ENCODE measurements around the gene ATP8A2.

Gene ATP8A2

GRCh38 chr13:25872481-25873241 is 500.9 kb downstream of the ATP8A2 start:
- no peak overlapping the region for H3K9ac ChIP-seq (ENCODE audit: low read depth, low read length)
- H3K4me3 ChIP-seq (ENCODE audit: low read depth, low read length) = no peak overlapping the region
- no peaks in the 10 kb centered on the region for H3K36me3 ChIP-seq (ENCODE audit: control insufficient read depth, insufficient read depth, low read length)
- peaks cover 14% of the 10 kb centered on the region for H3K4me1 ChIP-seq (ENCODE audit: control insufficient read depth, insufficient read depth, low read length)
- H3K9me3 ChIP-seq (ENCODE audit: control insufficient read depth, insufficient read depth, low read length) = no peaks in the 10 kb centered on the region
- no peaks in the 10 kb centered on the region for H3K27me3 ChIP-seq (ENCODE audit: control insufficient read depth, insufficient read depth, low read length)

DNA sequence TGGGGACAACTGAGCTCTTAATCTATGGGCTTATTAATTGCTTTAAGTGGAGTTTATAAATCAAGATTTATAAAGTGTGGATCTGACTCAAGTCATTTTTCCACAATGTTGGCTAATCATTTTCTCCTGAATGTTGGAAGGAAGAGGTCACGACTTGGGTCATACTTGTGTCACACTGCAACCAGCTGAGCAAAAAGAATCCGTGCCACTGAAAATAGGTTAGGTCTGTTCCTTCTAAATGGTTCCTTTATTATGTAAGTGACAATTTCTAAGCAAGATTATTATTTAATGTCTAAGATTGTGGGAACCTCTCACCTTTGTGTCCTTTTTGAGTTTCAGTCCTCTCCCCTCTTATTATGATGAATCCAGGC is 501.5 kb downstream of the ATP8A2 start:
- Histone ChIP-seq H3K4me3 (ENCODE audit: low read depth, low read length) (no peak overlapping the region), H3K36me3 (ENCODE audit: control insufficient read depth, insufficient read depth, low read length) (no peaks in the 10 kb centered on the region), H3K27me3 (ENCODE audit: control insufficient read depth, insufficient read depth, low read length) (no peaks in the 10 kb centered on the region), H3K9me3 (ENCODE audit: control insufficient read depth, insufficient read depth, low read length) (no peaks in the 10 kb centered on the region), H3K4me1 (ENCODE audit: control insufficient read depth, insufficient read depth, low read length) (peaks cover 13% of the 10 kb centered on the region), H3K9ac (ENCODE audit: low read depth, low read length) (no peak overlapping the region)

DNA sequence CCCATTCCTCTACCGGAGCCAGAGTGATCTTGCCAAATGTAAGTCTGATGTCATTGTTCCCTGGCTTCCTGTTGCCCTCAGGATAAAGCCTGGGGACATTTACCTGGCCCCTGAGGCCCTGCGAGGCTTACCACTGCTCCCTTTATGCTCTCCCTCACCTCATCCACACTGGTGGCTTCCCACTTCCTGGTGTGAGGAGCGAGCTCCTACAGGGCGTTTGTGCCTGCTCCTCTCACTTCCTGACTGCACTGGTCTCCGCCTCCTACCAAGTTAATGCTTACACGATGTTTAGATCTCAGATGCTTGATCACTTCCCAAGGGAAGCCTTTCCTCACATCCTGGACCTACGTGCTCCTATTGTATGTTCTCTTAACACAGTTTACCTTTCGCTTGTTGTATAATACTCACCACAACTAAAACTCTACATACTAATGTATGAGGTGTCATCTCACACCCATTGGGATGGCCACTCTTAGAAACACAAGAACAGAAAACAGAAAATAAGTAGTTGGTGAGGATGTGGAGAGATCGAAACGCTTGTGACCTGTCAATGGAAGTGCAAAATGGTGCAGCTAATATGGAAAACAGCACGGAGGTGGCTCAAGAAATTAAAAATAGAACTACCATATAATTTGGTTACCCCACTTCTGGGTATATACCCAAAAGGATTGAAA is 502.4 kb downstream of the ATP8A2 start:
- no peaks in the 10 kb centered on the region for H3K9me3 ChIP-seq (ENCODE audit: control insufficient read depth, insufficient read depth, low read length)
- peaks cover 8% of the 10 kb centered on the region for H3K4me1 ChIP-seq (ENCODE audit: control insufficient read depth, insufficient read depth, low read length)
- H3K4me3 ChIP-seq (ENCODE audit: low read depth, low read length) = no peak overlapping the region
- H3K36me3 ChIP-seq (ENCODE audit: control insufficient read depth, insufficient read depth, low read length) = no peaks in the 10 kb centered on the region
- no peak overlapping the region for H3K9ac ChIP-seq (ENCODE audit: low read depth, low read length)
- H3K27me3 ChIP-seq (ENCODE audit: control insufficient read depth, insufficient read depth, low read length) = no peaks in the 10 kb centered on the region

DNA sequence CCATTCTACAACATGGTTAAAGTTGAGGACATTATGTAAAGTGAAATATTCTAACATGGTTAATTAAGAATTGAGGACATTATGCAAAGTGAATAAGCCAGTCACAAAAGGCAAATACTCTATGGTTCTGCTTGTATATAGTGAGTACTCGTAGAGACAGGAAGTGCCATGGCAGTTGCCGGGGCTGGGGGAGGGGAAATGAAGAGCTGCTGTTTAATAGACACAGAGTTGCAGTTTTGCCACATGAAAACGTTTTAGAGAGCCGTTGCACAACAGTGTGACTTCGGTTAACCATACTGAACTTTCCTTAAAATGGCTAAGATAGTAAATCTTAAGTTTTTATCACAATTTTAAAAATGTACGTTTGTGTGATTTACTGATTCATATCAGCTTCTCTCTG is 503.1 kb downstream of the ATP8A2 start:
- H3K9me3 ChIP-seq (ENCODE audit: control insufficient read depth, insufficient read depth, low read length) = no peaks in the 10 kb centered on the region
- H3K9ac ChIP-seq (ENCODE audit: low read depth, low read length) = no peak overlapping the region
- H3K4me1 ChIP-seq (ENCODE audit: control insufficient read depth, insufficient read depth, low read length) = peaks cover 3% of the 10 kb centered on the region
- no peak overlapping the region for H3K4me3 ChIP-seq (ENCODE audit: low read depth, low read length)
- H3K27me3 ChIP-seq (ENCODE audit: control insufficient read depth, insufficient read depth, low read length) = no peaks in the 10 kb centered on the region
- H3K36me3 ChIP-seq (ENCODE audit: control insufficient read depth, insufficient read depth, low read length) = no peaks in the 10 kb centered on the region

- no peak overlapping the region for H3K9ac ChIP-seq (ENCODE audit: low read depth, low read length)
- H3K27me3 ChIP-seq (ENCODE audit: control insufficient read depth, insufficient read depth, low read length) = no peaks in the 10 kb centered on the region
- H3K36me3 ChIP-seq (ENCODE audit: control insufficient read depth, insufficient read depth, low read length) = no peaks in the 10 kb centered on the region
- H3K4me1 ChIP-seq (ENCODE audit: control insufficient read depth, insufficient read depth, low read length) = no peaks in the 10 kb centered on the region
- no peak overlapping the region for H3K4me3 ChIP-seq (ENCODE audit: low read depth, low read length)
- H3K9me3 ChIP-seq (ENCODE audit: control insufficient read depth, insufficient read depth, low read length) = no peaks in the 10 kb centered on the region
Observed at GRCh38 chr13:25876247-25876646, 504.5 kb downstream of the ATP8A2 start.

- H3K9ac ChIP-seq (ENCODE audit: low read depth, low read length) = no peak overlapping the region
- no peaks in the 10 kb centered on the region for H3K27me3 ChIP-seq (ENCODE audit: control insufficient read depth, insufficient read depth, low read length)
- H3K4me1 ChIP-seq (ENCODE audit: control insufficient read depth, insufficient read depth, low read length) = peaks cover 11% of the 10 kb centered on the region
- H3K36me3 ChIP-seq (ENCODE audit: control insufficient read depth, insufficient read depth, low read length) = no peaks in the 10 kb centered on the region
- no peak overlapping the region for H3K4me3 ChIP-seq (ENCODE audit: low read depth, low read length)
- no peaks in the 10 kb centered on the region for H3K9me3 ChIP-seq (ENCODE audit: control insufficient read depth, insufficient read depth, low read length)
Observed at GRCh38 chr13:25879466-25879865, 507.7 kb downstream of the ATP8A2 start.

GRCh38 chr13:25881136-25881926 is 509.6 kb downstream of the ATP8A2 start:
- no peak overlapping the region for H3K9ac ChIP-seq (ENCODE audit: low read depth, low read length)
- no peaks in the 10 kb centered on the region for H3K9me3 ChIP-seq (ENCODE audit: control insufficient read depth, insufficient read depth, low read length)
- no peaks in the 10 kb centered on the region for H3K27me3 ChIP-seq (ENCODE audit: control insufficient read depth, insufficient read depth, low read length)
- no peaks in the 10 kb centered on the region for H3K36me3 ChIP-seq (ENCODE audit: control insufficient read depth, insufficient read depth, low read length)
- H3K4me3 ChIP-seq (ENCODE audit: low read depth, low read length) = no peak overlapping the region
- peaks cover 11% of the 10 kb centered on the region for H3K4me1 ChIP-seq (ENCODE audit: control insufficient read depth, insufficient read depth, low read length)

DNA sequence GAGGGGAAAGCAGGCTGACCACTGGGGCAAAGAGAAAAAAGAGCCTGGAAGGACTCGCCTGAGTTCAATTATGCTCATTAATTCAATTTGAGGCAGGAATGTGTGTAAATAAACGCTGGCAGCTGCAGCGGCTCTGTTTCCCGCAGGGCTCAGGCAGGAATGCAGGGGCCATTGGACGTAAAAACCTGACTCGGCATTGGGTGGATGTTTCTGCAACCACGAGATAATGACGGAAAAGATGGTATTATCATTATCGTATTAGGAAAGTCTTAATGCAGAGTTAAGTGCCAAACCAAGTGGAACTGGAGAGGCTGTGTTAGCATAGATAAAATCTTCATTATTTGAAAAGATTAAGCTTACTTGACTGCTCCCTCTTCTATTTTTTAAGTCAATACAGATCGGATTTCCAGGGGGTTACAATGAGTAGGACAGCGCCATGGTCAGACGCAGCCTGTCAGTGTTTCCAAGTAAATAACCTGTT is 510.2 kb downstream of the ATP8A2 start:
- H3K27me3 ChIP-seq (ENCODE audit: control insufficient read depth, insufficient read depth, low read length) = no peaks in the 10 kb centered on the region
- H3K4me1 ChIP-seq (ENCODE audit: control insufficient read depth, insufficient read depth, low read length) = peaks cover 11% of the 10 kb centered on the region
- no peak overlapping the region for H3K4me3 ChIP-seq (ENCODE audit: low read depth, low read length)
- H3K9me3 ChIP-seq (ENCODE audit: control insufficient read depth, insufficient read depth, low read length) = no peaks in the 10 kb centered on the region
- H3K36me3 ChIP-seq (ENCODE audit: control insufficient read depth, insufficient read depth, low read length) = no peaks in the 10 kb centered on the region
- no peak overlapping the region for H3K9ac ChIP-seq (ENCODE audit: low read depth, low read length)

DNA sequence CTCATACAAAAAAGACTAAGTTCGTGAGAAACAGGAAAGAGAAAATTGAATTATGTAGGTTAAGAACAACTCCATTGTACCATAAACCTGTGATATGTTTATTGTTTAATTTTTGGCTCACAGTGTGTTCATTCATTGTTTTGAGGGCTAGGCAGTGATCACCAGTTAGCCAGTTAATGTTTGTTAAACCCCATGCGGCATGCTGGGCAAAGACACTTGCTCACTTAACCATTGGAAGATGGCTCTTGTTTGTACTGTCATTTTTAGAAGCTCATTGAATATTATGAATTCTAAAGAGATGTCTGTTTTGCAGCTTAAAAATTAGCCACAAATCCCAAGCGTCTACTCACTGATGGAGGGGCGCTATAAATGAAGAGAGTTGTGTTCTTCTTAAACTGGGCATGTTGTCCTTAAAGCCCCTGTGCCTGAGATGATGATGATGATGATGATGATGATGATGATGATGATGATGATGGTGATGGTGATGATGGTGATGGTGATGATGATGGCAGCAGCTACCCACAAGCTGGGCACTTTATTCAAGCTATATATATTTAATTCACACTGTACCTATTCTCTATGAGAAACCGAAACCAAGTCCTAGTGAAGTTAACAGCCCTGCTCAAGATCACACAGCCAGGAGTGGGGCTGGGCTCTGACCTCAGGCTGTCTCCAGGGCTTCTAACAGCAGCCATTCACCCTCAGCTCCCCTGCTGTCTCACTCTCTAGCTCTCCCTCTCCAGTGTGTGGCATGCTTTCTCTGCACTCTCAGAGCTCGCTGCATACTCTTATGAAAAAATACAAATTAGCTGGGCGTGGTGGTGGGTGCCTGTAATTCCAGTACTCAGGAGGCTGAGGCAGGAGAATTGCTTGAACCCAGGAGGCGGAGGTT is 510.9 kb downstream of the ATP8A2 start:
- Histone ChIP-seq H3K9me3 (ENCODE audit: control insufficient read depth, insufficient read depth, low read length) (no peaks in the 10 kb centered on the region), H3K9ac (ENCODE audit: low read depth, low read length) (no peak overlapping the region), H3K4me1 (ENCODE audit: control insufficient read depth, insufficient read depth, low read length) (peaks cover 11% of the 10 kb centered on the region), H3K4me3 (ENCODE audit: low read depth, low read length) (no peak overlapping the region), H3K36me3 (ENCODE audit: control insufficient read depth, insufficient read depth, low read length) (no peaks in the 10 kb centered on the region), H3K27me3 (ENCODE audit: control insufficient read depth, insufficient read depth, low read length) (no peaks in the 10 kb centered on the region)

DNA sequence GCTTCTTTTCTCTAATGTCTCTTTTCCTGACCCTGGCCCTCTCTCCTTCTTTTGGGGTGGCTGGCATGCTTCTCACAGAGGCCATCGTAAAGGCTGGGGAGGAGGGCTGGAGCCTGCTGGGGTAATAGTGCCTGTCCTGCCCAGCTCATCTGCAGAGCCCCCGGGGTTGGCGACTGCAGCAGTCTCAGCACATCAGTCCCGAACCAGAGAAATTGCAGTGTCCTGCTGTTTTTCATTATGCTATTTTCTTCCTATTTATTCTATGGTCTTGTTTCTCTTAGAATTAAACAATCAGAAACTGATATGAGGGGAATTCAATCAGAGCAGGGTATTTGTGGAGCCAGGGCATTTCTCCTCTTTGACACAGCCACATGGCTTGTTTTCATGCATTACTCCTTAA is 513.6 kb downstream of the ATP8A2 start:
- Histone ChIP-seq H3K9me3 (ENCODE audit: control insufficient read depth, insufficient read depth, low read length) (no peaks in the 10 kb centered on the region), H3K27me3 (ENCODE audit: control insufficient read depth, insufficient read depth, low read length) (no peaks in the 10 kb centered on the region), H3K4me1 (ENCODE audit: control insufficient read depth, insufficient read depth, low read length) (peaks cover 11% of the 10 kb centered on the region), H3K36me3 (ENCODE audit: control insufficient read depth, insufficient read depth, low read length) (no peaks in the 10 kb centered on the region), H3K9ac (ENCODE audit: low read depth, low read length) (no peak overlapping the region), H3K4me3 (ENCODE audit: low read depth, low read length) (no peak overlapping the region)

All from iPS-15b (cell line).